ENCODE results near the gene EPN3. TPM values are rescaled to one million over a fixed set of nuclear protein-coding genes. Genes with fewer than 3 reads are reported as not detected.

Gene EPN3
- polyA plus RNA-seq, 1 donor (not counting 4 experiments of a cell fraction or from before 2014, with no cell fraction given): 66.7 TPM

- dilution Hi-C loops (cut with MboI; ENCODE audit: extremely low pct_ligation_motif_present, low sequenced_read_pairs): no loop called here
- no peak overlapping the region for H3K27ac ChIP-seq (ENCODE audit: control insufficient read depth, insufficient read depth, low read length)
- TF ChIP-seq EZH2 (IDR thresholded peaks at IDR 0.05; ENCODE audit: low read length): no peak
- TF ChIP-seq, protein P1, sequence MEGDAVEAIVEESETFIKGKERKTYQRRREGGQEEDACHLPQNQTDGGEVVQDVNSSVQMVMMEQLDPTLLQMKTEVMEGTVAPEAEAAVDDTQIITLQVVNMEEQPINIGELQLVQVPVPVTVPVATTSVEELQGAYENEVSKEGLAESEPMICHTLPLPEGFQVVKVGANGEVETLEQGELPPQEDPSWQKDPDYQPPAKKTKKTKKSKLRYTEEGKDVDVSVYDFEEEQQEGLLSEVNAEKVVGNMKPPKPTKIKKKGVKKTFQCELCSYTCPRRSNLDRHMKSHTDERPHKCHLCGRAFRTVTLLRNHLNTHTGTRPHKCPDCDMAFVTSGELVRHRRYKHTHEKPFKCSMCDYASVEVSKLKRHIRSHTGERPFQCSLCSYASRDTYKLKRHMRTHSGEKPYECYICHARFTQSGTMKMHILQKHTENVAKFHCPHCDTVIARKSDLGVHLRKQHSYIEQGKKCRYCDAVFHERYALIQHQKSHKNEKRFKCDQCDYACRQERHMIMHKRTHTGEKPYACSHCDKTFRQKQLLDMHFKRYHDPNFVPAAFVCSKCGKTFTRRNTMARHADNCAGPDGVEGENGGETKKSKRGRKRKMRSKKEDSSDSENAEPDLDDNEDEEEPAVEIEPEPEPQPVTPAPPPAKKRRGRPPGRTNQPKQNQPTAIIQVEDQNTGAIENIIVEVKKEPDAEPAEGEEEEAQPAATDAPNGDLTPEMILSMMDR (optimal IDR thresholded peaks at IDR 0.05 in 1 of 3, IDR thresholded peaks at IDR 0.05 in 1 of 3, conservative IDR thresholded peaks at IDR 0.05 in 1 of 3; ENCODE audit: extremely low read depth in 1 of 3, insufficient read depth in 2 of 3, low read length in 3 of 3): no peak
Observed at GRCh38 chr17:50572541-50572940, 40.0 kb downstream of the EPN3 start.

DNA sequence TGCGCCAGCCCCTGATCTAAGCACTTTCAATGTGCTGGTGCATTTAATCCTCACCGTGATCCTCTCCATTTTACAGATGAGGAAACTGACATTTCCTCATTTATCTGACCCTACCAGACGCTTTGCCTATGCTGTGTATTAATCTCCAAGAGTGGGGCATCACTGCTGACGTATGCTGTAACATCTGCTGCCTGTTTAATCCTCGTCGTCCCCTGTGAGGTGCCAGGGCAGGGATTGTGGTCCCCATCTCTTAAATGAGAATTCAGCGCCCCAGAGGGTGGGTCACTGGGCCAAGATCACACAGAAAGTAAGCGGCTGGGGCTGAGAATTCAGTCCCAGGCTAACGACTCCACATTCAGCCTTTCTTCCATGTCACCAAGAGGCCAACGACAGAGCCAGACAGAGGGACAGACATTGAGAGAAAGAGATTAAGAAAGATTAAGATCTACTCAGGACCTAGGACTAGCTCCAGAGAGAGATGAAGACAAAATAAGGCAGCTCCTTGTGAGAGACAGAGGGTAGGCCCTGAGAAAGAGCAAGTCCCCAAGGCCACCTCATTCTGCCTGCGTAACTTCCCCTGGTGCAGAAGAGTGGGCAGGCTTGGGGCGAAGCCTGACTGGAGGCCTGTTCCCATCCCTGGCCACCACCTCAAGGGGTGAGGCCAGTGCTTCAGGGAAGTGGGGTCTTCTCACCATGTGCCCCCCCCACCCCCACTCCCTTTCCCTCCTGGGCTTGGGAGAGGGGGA is 41.5 kb downstream of the EPN3 start:
- TF ChIP-seq, protein P1 (optimal IDR thresholded peaks at IDR 0.05 in 1 of 3, IDR thresholded peaks at IDR 0.05 in 1 of 3, conservative IDR thresholded peaks at IDR 0.05 in 1 of 3; ENCODE audit: extremely low read depth in 1 of 3, insufficient read depth in 2 of 3, low read length in 3 of 3): no peak
- no peak for TF ChIP-seq EZH2 (IDR thresholded peaks at IDR 0.05; ENCODE audit: low read length)
- Histone ChIP-seq H3K4me1 (ENCODE audit: control insufficient read depth, extremely low read depth, insufficient read depth, low read length) (no peaks in the 10 kb centered on the region), H3K27me3 (ENCODE audit: control insufficient read depth, extremely low read depth, insufficient read depth, low read length) (peaks cover 4% of the 10 kb centered on the region), H3K9me1 (ENCODE audit: control insufficient read depth, extremely low read depth, insufficient read depth, low read length) (no peaks in the 10 kb centered on the region), H3K36me3 (ENCODE audit: control insufficient read depth in 2 of 2, extremely low read depth in 1 of 2, insufficient read depth in 2 of 2, low read length in 2 of 2) (no peaks in the 10 kb centered on the region), H3K4me3 (ENCODE audit: control insufficient read depth in 2 of 3, extremely low read depth in 1 of 3, insufficient read depth in 2 of 3, low read depth in 1 of 3, low read length in 3 of 3) (no peak overlapping the region), H3K9ac (ENCODE audit: control insufficient read depth, extremely low read depth, insufficient read depth, low read length) (no peak overlapping the region), H3K4me2 (ENCODE audit: control insufficient read depth, extremely low read depth, insufficient read depth, low read depth, low read length) (no peak overlapping the region), H2AFZ (ENCODE audit: control insufficient read depth, low read length) (no peak overlapping the region), H3K9me3 (ENCODE audit: control insufficient read depth, low read depth, low read length) (no peaks in the 10 kb centered on the region), H4K20me1 (ENCODE audit: control insufficient read depth, extremely low read depth, insufficient read depth, low read length) (no peaks in the 10 kb centered on the region), H3K27ac (ENCODE audit: control insufficient read depth, insufficient read depth, low read length) (no peak overlapping the region), H3K79me2 (ENCODE audit: control insufficient read depth, insufficient read depth, low read length) (no peaks in the 10 kb centered on the region)
- DNase-seq (ENCODE audit: low read depth, low spot score): no peak
- FAIRE-seq: no peak
- dilution Hi-C loops (cut with MboI; ENCODE audit: extremely low pct_ligation_motif_present, low sequenced_read_pairs): no loop called here

More at GRCh38 chr17:50572541-50572940, 40.0 kb downstream of the EPN3 start:
- Histone ChIP-seq H4K20me1 (ENCODE audit: control insufficient read depth, extremely low read depth, insufficient read depth, low read length) (no peaks in the 10 kb centered on the region), H3K27me3 (ENCODE audit: control insufficient read depth, extremely low read depth, insufficient read depth, low read length) (peaks cover 4% of the 10 kb centered on the region), H3K4me3 (ENCODE audit: control insufficient read depth in 2 of 3, extremely low read depth in 1 of 3, insufficient read depth in 2 of 3, low read depth in 1 of 3, low read length in 3 of 3) (no peak overlapping the region), H3K4me1 (ENCODE audit: control insufficient read depth, extremely low read depth, insufficient read depth, low read length) (no peaks in the 10 kb centered on the region), H3K4me2 (ENCODE audit: control insufficient read depth, extremely low read depth, insufficient read depth, low read depth, low read length) (no peak overlapping the region), H2AFZ (ENCODE audit: control insufficient read depth, low read length) (no peak overlapping the region), H3K79me2 (ENCODE audit: control insufficient read depth, insufficient read depth, low read length) (no peaks in the 10 kb centered on the region), H3K36me3 (ENCODE audit: control insufficient read depth in 2 of 2, extremely low read depth in 1 of 2, insufficient read depth in 2 of 2, low read length in 2 of 2) (no peaks in the 10 kb centered on the region), H3K9ac (ENCODE audit: control insufficient read depth, extremely low read depth, insufficient read depth, low read length) (no peak overlapping the region), H3K9me3 (ENCODE audit: control insufficient read depth, low read depth, low read length) (no peaks in the 10 kb centered on the region), H3K9me1 (ENCODE audit: control insufficient read depth, extremely low read depth, insufficient read depth, low read length) (no peaks in the 10 kb centered on the region)
- no peak for DNase-seq (ENCODE audit: low read depth, low spot score)
- no peak for FAIRE-seq

Data from keratinocyte (primary cell).